Activated CD4-positive, alpha-beta T cell treated with anti-CD3 and anti-CD28 coated beads, Interleukin-2, amount 50 U/mL, for 16 hours (primary cell): ENCODE measurements around the gene CCNA2.

ENCODE experiments used
- DNase-seq: peaks from one replicate; pipeline ENCODE4 v3.0.0-alpha.2; 2020

Gene CCNA2

DNA sequence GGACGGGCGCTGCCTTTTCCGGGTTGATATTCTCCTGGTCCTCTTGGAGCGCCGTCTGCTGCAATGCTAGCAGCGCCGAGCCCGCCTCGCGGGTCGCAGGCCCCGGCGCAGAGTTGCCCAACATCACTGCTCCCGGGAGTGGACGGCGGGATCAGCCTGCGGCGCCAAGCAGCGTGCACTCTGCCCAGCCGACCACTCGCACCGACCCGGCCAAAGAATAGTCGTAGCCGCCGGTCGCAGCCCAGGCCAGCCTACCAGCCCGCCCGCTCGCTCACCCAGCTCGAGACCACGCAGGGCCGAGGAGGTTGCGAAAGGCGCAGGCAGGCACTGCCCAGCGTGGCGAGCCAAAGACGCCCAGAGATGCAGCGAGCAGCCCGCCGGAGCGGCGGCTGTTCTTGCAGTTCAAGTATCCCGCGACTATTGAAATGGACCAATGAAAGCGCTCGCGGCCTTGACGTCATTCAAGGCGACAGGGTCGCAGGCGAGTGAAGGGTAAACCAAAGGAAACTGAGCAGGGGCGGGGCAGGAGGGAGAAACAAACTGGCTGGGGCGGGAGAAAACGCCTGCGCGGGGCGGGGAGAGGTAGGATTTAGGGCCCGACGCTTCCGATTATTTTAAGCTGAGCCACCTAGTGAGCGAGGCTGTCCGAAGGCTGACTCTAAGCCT, at the start of gene CCNA2:
Gene CCNA2 (minus strand): TSS at position 379 of the 666 bp plus-strand sequence. CDS start 255 bp downstream, at position 124.
- peak; percentile 99 for DNase-seq

GRCh38 chr4:121869841-121870822, 46.4 kb upstream of the CCNA2 start, which contains the start of gene BBS7:
TSS of gene BBS7 (minus strand) at chr4:121870474. CDS start at chr4:121870313, 161 bp downstream.
- peak; percentile 98 for DNase-seq

DNA sequence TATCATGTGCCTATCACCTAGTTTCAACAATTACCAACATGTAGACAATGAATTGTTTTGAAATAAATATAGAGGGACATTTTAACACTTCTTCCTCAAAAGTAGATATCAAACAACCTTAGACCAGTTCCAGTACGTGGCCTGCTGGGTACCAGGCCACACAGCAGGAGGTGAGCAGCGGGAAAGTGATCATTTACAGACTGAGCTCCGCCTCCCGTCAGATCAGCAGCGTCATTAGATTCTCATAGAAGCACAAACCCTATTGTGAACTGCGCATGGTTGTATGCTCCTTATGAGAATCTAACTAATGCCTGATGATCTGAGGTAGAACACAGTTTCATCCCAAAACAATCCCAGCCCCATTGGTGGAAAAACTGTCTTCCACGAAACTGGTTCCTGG, 40.1 kb upstream of the CCNA2 start:
- no peak for DNase-seq

DNA sequence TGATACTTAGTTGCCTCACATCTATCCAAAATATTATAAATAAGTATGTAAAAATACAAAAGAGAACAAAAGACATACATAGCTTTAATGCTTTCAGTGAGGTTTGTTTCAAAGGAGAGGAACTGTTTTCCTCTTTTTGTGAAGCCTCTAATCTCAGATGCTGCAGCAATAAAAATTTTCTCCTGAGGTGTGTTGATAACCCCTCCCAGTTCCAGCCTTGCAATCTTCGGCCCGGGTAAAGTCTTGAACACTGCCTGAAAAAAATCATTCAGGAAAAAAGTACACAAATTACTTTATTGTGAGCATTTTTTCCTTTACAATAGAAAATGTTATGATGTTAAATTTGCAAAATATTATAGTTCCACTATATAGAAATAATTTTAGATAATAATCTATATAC, 37.7 kb upstream of the CCNA2 start:
- DNase-seq: no peak

- no peak for DNase-seq
Observed at GRCh38 chr4:121860121-121860520, 36.4 kb upstream of the CCNA2 start.

GRCh38 chr4:121851354-121851753, 27.7 kb upstream of the CCNA2 start:
- no peak for DNase-seq

DNA sequence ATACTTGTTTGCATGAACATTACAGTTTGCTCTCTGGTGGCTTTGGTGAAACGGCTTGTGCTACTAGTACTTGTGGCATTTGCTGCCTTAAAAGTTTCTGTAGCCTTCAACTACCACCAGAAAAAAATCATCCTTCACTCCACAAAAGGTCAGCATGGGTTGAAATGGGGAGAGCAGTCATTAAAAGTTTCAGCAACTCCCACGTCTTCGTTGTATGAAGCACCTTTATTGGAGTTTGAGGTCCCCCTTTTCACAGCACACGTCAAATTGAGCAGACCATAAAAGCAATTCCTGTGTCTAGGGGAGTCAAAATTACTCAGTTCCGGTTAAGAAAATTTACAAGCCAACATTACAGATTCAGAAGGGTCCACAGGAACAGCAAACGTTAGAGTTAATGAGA, 23.0 kb upstream of the CCNA2 start:
- DNase-seq: peak; percentile 8

GRCh38 chr4:121842862-121843261, 19.2 kb upstream of the CCNA2 start:
- DNase-seq: no peak

GRCh38 chr4:121838136-121838535, 14.5 kb upstream of the CCNA2 start:
- DNase-seq: no peak

GRCh38 chr4:121829511-121829910, 5.8 kb upstream of the CCNA2 start:
- DNase-seq: no peak

- no peak for DNase-seq
Observed at GRCh38 chr4:121827853-121828252, 4.2 kb upstream of the CCNA2 start.

GRCh38 chr4:121824950-121825349, 1.3 kb upstream of the CCNA2 start:
- DNase-seq: no peak

- no peak for DNase-seq
Observed at GRCh38 chr4:121824171-121824527, 466 bp upstream of the CCNA2 start.

DNA sequence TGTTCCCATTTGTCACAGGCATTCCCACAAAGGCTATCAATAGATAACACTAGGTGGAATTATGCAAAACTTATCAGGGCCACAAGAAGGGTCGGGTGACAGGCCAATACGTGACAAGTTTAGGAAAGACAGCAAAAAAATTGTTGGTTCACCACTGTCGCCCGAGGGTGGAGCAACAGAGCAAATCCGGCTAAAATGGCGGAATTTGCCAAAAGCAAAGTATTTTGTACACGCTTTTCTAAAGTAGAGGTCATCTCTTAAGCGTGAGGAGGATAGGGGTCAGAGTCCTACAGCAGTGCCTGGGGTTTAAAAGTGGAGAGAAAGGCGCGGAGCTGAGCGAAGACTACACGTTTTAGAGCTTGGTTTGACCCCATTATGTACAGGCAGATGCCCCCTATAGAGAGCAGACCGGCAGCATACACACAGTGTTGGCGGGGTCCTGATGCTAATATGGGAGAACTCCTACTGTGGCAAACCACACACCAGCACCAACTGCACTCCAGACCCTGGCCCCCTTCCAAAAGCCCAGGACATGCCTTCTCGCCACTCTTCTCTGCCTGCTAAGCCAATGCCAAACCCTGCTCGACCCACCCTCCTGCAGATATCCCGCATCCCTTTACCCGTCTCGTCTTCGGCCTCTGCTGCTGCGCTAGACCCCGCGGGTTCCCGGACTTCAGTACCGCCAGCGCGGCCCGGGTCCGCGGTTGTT, 733 bp downstream of the CCNA2 start:
- peak; percentile 67 for DNase-seq

- no peak for DNase-seq
Observed at GRCh38 chr4:121822047-121822446, 1.6 kb downstream of the CCNA2 start.

- no peak for DNase-seq
Observed at GRCh38 chr4:121819216-121819965, 4.3 kb downstream of the CCNA2 start.

GRCh38 chr4:121818215-121818614, 5.5 kb downstream of the CCNA2 start:
- DNase-seq: no peak

DNA sequence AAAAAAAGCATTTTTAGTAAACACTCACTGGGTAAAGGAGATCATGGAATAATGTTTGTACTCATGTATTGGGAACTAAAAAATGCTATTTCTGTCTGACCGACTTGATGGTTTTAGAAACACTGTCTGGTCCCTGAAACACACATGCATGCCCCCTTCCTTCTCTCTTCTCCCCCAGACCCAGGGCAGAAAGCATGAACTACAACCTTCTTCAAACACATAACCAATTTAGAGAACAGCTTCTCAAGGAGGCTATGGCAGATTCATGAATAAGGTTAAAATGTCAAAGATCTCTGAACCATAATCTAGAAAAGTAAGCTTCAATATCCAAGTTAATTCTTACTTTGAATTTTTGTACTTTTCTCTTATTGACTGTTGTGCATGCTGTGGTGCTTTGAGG, 6.0 kb downstream of the CCNA2 start:
- no peak for DNase-seq

DNA sequence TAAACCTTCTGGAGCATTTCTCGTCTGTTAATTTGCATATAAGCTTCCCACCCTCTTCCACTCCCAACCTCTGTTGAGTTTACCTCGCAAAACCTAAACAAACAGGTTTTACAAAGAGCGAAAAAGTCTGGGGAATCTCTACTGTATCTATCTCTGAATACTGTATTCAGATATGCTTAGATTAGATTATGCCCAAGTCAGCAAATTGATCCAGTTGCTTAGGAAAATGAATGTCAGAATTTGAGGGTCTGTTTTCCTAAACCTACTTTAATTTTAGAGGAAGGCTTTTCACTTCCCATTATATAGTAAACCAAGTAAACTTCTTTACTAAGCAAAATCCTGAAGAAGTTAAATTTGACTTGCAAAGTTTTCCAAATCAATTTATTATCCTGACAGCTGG, 6.7 kb downstream of the CCNA2 start:
- no peak for DNase-seq

- no peak for DNase-seq
Observed at GRCh38 chr4:121814756-121815155, 8.9 kb downstream of the CCNA2 start.

GRCh38 chr4:121811122-121811521, 12.6 kb downstream of the CCNA2 start:
- no peak for DNase-seq

DNA sequence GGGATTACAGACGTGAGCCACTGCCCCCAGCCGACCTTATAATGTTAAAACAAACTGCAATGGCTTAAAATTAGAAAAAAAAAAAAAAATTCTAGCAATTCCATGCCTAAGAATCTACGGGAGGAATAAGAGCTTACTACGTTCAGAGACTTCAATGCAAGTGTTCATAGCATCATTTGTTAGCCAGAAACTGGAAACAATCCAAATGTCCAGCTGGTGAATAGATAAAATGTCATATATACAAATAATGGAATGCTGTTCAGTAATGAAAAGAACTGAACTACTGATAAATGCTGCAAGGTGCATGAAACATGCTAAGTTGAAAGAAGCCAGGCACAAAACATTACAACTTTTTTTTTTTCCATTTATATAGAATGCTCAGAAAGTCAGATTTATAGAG, 17.3 kb downstream of the CCNA2 start:
- DNase-seq: no peak

GRCh38 chr4:121801715-121802075, 22.0 kb downstream of the CCNA2 start:
- no peak for DNase-seq
